ENCODE measurements around the gene B4GALT5.
A peak's percentile ranks its signal among the peaks of the same experiment; 100 is the strongest.
"Not testable (repeated sequence)": the region's sequence is repeated elsewhere in the genome, so short reads cannot be mapped to it uniquely, and the experiment has no call there.

The B4GALT5 gene, protein sequence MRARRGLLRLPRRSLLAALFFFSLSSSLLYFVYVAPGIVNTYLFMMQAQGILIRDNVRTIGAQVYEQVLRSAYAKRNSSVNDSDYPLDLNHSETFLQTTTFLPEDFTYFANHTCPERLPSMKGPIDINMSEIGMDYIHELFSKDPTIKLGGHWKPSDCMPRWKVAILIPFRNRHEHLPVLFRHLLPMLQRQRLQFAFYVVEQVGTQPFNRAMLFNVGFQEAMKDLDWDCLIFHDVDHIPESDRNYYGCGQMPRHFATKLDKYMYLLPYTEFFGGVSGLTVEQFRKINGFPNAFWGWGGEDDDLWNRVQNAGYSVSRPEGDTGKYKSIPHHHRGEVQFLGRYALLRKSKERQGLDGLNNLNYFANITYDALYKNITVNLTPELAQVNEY

DNA sequence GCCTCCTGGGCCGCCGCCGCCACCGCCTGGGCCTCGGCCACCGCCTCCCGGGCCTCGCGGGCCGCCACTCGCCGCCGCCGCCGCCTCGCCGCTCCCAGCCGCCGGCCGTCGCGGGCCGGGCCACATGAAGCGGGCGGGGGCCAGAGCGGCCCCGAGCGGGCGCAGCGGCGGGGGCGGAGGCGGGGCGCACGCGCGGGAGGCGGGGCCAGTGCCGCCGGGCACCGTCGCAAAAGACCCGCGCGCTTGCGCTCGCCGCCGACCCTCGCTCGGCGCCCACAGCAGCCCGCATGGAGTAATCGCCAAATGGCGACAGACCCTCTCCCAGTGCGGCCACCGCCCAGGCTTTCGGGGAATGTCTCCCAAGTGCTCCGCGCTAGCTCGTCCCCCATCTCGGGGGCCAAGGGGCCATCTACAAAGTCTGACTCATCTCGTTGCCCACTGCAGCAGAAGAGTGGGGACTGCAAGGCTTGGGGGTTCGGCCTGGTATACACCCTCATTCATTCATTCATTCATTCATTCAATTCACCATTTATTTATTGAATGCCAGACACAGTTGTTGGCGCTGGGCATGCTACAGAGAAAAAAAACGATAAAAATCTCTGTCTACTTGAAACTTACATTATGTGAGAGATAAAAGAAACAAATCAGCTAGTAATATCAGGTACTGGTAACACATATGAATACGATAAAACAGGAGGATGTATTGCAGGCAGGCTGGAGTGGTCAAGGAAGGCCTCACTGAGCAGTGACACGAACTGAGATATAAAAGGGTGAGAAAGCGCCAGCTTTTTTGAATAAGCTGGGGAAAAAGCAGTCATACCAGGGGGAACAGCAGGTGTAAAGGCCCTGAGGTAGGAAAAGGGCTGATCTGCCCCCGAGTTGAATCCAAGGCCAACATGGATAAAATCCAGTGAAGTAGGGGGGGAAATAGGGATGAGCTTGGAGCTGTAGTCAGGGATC, at the start of gene B4GALT5:
Gene B4GALT5, minus strand, starts transcription at position 126 of the 960 bp plus-strand sequence. CDS start 188 bp downstream, outside the sequence.
- peak; percentile 61 for DNase-seq

DNA sequence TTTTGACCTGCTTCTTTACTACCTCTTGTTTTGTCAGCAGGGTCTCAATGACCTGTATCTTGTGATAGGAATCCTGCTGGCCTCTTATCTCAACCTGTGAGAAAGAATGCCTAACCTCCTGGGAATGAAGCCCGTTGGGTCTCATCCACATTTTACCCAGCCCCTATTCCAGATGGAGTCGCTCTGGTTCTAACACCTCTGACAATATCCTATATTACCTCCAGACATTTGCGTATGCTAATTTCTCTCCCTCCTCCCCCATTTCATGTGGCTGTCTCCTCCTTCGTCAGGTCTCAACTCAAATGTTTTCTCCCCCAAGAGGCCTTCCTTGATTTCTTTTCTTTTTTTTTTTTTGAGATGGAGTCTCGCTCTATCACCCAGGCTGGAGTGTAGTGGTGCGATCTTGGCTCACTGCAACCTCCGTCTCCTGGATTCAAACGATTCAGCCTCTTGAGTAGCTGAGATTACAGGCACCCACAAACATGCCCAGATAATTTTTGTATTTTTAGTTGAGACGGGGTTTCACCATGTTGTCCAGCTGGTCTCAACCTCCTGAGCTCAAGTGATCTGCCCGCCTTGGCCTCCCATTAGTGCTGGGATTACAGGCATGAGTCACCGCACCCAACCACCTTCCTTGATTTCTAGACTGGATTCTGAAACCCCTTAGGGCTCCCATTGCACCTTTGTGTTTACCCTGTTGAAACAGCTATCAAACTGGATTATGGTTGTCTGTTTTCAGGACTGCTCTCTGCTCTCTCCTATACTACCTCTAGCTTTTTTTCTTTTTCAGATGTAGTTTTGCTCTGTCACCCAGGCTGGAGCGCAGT, 49.5 kb upstream of the B4GALT5 start:
- no peak for DNase-seq

DNA sequence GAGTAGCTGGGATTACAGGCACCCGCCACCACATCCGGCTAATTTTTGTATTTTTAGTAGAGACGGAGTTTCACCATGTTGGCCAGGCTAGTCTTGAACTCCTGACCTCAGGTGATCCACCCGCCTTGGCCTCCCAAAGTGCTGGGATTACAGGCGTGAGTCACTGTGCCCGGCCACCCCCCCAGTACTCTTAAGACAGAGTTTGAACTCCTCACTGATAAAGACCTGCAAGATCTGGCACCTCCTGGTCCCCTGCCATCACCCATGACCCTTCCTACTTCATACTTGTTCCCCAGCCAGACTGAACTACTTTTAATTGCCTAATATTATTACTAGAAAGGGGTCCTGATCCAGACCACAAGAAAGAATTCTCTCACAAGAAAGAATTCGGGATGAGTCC, 48.2 kb upstream of the B4GALT5 start:
- not testable (repeated sequence) for DNase-seq

DNA sequence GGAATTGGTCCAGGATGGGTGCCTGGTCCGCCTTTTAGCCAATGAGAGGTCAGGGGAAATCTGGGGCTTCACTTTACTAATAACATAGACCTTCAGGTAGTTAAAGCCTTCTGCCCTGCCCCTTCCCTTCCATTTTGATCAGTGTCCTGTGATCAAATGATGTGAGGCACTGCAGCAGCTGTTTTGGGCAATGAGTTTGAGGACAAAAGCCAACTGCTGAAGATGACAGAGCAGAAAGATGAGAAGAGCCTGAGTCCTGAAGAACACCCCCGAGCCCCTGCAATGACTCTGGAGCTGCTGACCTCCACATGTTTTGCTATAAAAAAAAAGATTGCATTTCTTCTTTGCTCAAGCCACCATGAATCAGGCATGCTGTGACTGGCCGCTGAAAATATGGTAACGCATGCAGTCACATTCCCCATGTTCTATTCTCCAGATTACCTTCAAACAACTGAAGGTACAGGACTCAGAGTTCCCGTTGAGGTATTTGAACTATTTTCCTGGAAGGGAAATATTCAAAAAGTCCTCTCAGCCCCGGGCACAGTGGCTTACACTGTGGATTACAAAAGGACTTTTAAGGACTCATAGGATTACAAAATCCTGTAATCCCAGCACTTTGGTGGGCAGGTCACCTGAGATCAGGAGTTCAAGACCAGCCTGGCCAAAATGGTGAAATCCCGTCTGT, 45.7 kb upstream of the B4GALT5 start:
- DNase-seq: no peak

DNA sequence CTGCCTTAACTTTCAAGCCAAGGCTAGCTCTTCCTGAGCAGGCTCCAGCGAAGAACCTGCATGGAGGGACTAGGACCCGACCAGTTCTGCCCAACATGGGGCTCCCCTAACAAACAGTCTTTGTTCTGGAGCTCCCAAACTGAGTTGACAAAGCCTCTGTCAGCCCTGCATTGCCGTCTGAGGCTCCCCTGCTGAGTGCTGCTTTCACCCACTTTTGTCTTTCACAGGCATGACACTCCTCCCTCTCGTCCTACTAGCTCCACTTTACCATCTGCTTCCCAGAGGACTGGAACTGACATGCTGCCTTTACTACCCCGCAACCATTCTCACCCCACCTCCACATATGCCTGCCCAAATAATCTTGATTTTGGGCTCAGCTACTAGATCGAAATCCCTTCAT, 45.1 kb upstream of the B4GALT5 start:
- DNase-seq: no peak

DNA sequence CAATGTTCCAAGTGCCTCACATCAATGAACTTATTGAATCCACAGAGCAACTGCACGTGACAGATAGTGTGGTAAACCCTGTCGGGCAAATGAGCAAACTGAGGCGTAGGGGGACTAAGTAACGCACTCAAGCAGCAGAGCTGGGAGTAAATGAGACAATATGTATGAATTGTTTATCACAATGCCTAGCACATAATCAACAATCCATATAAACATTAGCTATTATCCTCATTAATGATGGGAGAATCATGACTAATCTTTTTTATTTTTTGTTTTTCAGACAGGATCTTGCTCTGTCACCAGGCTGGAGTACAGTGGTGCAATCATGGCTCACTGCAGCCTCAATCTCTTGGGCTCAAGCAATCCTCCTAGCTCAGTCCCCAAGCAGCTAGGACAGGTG, 43.9 kb upstream of the B4GALT5 start:
- no peak for DNase-seq

DNA sequence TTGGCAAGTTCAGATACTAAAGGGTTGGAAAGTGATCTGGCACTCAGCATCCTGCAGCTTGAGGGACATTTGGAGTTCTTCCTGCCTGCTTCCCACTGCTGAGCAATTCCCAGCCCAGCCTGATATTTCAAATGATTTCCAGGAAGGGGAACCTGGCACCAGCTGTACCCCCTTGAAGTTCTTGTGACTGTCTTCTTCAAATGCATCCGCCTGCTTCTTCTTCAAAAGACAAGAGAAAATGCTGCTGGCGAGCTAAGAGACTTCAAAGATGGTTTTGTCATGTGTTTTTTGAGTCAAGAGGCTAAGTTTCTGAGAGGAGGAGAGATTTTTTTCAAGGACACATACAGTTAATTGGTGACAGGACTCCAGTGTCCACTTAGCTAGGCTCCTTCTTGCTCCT, 42.6 kb upstream of the B4GALT5 start:
- DNase-seq: no peak

DNA sequence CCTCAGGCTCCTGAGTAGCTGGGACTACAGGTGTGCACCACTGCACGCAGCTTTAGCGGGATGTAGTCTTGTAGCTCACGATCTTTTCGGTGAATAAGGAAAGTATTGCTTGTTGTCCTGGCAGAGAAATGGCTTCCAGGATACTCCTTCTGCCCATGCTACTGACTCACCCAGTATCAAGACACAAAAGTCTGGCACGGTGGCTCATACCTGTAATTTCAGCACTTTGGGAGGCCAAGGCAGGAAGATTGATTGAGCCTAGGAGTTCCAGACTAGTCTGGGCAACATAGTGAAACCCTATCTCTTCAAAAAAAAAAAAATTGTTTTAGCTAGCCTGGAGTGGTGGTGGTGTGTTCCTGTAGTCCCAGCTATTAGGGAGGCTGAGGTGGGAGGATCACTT, 40.9 kb upstream of the B4GALT5 start:
- DNase-seq: no peak

DNA sequence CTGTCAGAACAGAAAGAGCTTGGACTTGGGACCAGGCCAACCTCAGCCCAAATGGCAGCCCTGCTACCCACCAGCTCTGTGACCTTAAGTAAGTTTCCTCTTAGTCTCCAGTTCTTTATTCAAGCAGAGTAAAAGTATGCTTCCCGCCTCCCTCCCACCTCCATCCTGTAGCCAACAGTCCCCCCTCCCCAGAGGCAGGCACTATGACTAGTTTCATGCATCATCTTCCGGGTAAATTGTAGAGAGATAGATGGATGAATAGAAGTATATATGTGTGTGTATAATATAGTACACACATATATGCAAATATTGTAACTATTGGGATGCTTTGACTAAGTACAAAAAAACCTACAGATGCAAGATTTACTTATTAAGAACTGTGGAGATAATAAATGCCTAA, 39.5 kb upstream of the B4GALT5 start:
- DNase-seq: no peak

DNA sequence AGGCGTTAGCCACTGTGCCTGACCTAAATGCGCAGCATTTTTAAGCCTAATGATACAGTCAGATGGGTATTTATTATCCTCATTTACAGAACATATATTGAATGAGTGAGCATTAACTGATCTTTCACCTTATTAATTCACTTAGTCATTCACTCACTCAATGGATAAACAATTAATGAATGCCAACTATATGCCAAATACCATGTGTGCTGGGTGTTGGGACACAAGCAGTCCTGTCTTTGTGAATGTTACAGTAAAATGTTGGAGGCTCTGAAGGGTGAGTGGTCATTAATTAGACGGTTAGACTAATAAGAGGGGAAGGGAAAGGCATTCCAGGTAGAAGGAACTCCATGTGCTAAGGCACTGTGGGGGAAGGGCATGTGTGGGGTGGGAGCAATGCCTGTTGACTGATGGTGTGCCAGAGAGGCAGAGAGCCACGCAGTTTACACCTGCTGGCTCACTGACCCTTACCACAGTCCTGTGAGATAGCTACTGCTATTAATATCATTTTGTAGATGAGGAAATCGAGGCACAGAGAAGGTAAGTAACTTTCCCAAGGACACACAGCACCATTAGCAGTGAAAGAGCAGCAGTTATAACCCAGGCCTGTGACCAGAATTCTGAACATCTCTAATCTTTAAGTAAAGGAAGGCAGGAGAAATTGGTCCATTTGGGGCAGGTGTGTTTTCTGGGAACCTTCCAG, 38.7 kb upstream of the B4GALT5 start:
- DNase-seq: no peak

DNA sequence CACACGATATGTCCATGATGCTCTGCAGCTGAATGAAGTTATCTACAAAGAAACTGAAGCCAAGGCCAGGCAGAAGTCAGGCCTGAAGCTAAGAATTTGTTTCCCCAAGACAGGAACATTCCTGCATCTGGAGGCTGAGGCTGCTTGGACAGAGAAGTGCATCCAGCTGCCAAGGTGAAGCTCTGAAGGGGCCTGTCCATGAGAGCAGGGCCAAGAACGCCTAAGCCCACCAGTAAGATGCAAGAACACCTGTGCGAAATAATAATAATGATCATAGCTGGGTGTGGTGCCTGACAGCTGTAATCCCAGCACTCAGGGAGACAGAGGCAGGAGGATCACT, 37.7 kb upstream of the B4GALT5 start:
- no peak for DNase-seq

DNA sequence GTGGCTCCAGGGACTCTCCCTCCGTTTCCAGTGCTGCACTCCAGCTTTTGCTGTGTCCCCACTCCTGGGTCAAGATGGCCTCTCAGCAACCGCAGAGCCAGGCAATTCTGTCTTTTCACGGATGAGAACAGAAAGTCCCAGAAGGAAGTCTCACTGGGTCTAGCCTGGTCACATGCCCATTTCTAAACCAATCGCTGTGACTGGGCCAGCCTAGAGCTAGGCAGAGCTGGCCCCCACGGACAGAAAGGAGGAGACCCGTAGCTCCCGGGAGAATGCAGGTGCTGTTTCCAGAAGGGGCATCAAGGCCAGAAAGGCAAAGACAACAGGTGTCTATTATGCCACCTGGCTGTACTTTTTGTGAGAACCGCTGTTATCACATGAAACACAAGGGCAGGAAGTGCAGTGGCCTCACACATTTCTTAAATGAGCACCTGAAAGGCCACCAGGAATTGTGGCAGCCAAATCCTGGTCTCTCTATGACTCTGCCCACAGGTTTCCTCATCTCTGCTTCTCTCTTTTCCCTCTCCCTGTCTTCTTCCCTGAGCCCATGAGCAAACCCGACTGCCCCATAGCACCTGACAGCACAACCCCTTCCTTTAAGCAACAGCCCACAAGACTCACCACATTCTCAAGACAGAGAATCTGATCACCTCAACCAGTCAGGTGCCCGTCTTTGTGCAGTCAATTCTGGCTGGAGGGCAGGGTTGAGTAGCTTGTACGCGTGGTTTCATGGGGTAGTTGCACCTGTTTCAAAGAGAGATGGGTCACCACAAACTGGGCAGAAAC, 37.1 kb upstream of the B4GALT5 start:
- DNase-seq: no peak

DNA sequence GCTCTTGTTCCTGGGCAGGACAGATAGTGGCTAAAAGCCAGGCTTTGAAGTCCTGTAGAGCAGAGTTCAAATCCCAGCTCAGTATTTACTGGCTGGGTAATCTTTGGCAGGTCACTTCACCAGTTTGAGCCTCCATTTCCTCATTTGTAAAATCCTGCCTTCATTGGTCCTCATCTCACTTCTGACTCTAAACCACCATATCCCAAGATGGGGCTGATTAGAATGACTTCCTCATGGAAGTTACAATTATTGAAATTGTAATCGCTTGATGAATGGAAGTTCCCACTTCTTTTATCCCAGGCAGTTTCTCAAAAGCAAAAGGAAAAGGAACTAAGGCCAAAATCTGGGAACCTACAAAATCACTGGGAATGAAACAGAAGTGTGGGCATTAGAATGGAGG, 35.9 kb upstream of the B4GALT5 start:
- no peak for DNase-seq

DNA sequence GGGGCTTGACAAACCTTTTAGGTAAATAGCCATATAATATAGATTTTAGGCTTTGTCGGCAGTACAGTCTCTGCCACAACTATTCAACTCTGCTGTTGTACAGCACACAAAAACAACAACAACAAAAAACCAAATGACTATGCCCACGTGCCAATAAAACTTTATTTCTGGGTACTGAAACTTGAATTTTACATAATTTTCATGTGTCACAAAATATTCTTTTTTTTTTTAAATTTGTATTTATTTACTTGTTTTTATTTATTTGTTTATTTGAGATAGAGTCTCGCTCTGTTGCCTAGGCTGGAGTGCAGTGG, 34.8 kb upstream of the B4GALT5 start:
- DNase-seq: no peak

DNA sequence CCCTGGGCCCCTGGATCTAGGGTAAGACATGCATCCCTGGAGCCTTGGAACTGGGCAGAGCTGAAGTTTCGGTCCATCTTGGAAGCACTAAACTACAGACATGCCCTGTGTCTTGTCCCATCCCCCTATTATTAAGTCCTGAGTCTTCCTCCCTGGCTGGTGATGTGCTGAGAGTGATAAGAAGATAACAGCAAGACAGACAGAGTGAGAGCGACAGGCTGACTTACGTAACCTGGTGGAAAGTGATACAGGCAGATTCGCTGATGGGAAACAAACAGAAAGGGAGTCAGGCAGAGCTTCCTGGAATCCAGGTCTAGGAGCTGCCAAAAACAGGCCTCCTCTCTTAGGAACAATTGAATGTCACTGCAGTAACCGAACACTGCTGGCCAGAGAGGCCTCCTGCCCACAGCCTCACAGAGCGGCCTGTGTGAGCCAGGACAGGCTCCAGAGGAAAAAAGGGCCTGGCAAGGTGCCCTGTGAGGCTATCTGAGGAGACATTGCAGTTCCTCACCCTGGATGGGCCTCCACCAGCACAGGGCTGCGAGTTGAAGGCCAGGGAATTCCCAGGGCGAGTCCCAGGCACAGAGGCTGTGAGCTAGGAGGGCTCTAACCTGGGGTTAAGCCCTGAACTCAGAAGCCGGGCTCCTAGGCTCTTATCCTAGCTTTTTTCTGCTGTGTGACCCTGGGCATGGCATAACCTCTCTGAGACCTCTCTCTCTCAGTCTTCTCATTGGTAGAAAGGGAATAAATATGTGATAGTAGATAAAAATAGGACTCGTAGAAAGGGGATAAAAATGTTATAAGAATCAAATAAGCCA, 34.2 kb upstream of the B4GALT5 start:
- no peak for DNase-seq

DNA sequence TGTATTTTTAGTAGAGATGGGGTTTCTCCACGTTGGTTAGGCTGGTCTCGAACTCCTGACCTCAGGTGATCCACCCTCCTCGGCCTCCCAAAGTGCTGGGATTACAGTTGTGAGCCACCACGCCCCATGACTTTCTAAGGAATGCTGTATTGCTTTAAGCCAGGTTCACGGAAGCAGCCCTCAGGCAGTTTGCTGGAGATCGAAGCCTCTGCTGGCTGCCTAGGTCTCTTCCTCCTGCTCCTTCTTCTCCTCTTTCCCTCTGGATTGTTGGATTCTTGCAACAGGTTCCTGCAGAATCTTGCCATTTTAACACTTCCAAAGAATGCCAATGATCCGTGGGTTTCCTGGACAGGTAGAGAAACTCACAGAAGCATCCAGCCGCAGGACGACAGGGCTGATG, 29.3 kb upstream of the B4GALT5 start:
- no peak for DNase-seq

DNA sequence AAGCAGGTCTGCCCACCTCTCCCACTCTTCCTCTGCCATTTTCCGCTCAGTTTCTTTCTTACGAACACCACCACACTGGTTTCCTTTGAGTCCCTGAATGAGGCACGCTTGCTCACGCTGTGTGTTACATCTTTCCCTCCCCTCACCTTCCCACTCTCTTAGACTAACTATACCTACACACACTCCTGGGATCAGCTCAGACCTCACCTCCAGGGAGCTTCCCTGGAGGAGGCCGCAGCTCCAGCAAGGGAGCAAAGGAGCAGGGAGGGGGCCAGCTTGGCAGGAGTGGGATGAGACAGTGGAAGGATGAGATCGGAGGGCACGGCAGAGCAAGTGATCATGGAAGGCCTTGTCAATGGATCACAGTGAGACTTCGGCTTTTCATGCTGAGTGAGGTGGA, 28.3 kb upstream of the B4GALT5 start:
- DNase-seq: no peak

DNA sequence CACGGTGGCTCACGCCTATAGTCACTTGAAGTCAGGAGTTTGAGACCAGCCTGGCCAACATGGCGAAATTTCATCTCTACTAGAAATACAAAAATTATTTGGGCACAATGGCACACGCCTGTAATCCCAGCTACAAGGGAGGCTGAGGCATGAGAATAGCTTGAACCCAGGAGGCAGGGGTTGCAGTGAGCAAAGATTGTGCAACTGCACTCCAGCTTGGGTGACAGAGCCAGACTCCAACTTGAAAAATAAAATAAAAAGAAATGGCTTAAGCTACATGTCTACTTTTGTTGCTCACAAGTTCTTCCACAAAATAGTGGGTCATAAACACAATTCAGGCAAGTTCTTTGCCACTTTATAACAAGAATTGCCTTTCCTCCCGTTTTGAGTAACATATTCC, 27.1 kb upstream of the B4GALT5 start:
- no peak for DNase-seq

DNA sequence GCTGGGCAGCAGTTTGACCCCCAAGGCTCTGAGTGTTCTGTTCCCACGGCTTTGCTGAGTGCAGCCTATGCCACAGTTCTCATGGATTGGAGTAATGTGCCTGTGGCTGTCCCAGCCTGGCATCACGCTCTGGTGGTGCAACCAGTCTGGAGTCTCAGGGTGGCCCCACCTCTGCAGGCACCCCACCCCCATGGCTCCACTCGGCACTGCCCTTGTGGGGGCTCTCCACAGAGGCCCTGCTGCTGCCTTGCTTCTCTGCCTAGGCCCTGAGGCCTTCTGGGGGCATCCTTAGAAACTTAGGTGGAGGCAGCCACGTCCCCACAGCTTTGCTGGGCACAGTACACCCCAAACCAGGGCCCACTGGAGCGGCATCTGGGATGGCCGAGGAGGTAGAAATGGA, 25.4 kb upstream of the B4GALT5 start:
- no peak for DNase-seq

DNA sequence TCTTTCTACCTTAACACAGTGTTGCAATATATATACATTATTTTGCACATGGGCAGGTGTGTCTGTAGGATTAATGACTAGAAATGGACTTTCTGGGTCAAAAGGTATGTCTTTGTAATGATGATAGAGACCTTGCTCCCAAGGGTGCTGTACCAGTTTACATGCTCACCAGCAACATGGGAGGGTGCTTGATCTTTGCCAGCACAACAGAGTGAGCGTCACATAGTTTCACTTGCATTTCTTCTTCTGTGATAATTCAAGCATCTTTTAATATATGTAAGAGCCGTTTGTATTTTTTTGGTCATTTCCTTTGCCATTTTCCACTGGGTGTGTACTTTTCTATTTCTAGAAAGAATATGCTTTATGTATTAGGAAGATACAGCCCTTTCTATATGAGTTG, 23.6 kb upstream of the B4GALT5 start:
- DNase-seq: no peak

Data from kidney glomerular epithelial cell (primary cell).